K562 (cell line): ENCODE measurements around the gene RPTOR. TPM values are rescaled to one million over a fixed set of nuclear protein-coding genes. Genes with fewer than 3 reads are reported as not detected.

ENCODE experiments used
- ARNT ChIP-seq, 2 experiments: fragments of 450-650 bp; IDR thresholded peaks; 2 replicates each; pipeline ENCODE4 v1.6.1; 2016; ENCODE audit warnings: mild to moderate bottlenecking in 1 of 2
- BDP1 ChIP-seq: IDR thresholded peaks from 3 replicates; pipeline ENCODE4 v1.6.1; 2011; ENCODE audit not compliant: insufficient read length, insufficient read depth
- CHD1 ChIP-seq: fragments of 200-600 bp; sonication (generic); IDR thresholded peaks from one replicate; pipeline ENCODE4 v1.6.1; 2012; ENCODE audit warnings: mild to moderate bottlenecking, moderate library complexity, low read length, inconsistent platforms
- EWSR1 ChIP-seq: fragments of 450-650 bp; IDR thresholded peaks from 2 replicates; pipeline ENCODE4 v1.6.1; 2018; ENCODE audit warnings: borderline replicate concordance, mild to moderate bottlenecking, low read depth, moderate library complexity; ENCODE audit not compliant: partially characterized antibody
- MYNN ChIP-seq, 2 experiments: sonication (generic); formaldehyde crosslinking in 1 of 2; IDR thresholded peaks; 2 replicates each; pipeline versions ENCODE4 v1.5.0 to v1.6.1; 2016 to 2020; ENCODE audit warnings: antibody characterized with exemption in 1 of 2, missing genetic modification reagents in 1 of 2
- NCOR1 ChIP-seq: fragments of 450-650 bp; IDR thresholded peaks from 2 replicates; pipeline ENCODE4 v1.6.1; 2016; ENCODE audit warnings: mild to moderate bottlenecking, moderate library complexity
- NR0B1 ChIP-seq: fragments of 450-650 bp; IDR thresholded peaks from one replicate; pipeline ENCODE4 v1.6.1; 2018; ENCODE audit warnings: mild to moderate bottlenecking, moderate library complexity; ENCODE audit not compliant: partially characterized antibody
- NR4A1 ChIP-seq, 2 experiments: fragments of 250-450 bp in 1 of 2; fragments of 450-650 bp in 1 of 2; sonication (Bioruptor Pico) in 1 of 2; IDR thresholded peaks; 2 replicates each; pipeline versions ENCODE4 v1.4.0 to v1.6.1; 2016 to 2020; ENCODE audit warnings: mild to moderate bottlenecking in 2 of 2, missing compliant biosample characterization in 1 of 2, missing genetic modification characterization in 1 of 2, moderate library complexity in 1 of 2
- PCBP2 ChIP-seq: fragments of 200-400 bp; formaldehyde crosslinking; IDR thresholded peaks from 2 replicates; pipeline ENCODE4 v1.6.1; 2018; ENCODE audit warnings: low read length, low read depth, mild to moderate bottlenecking, moderate library complexity; ENCODE audit not compliant: poor library complexity, severe bottlenecking
- SFPQ ChIP-seq: fragments of 200-400 bp; formaldehyde crosslinking; IDR thresholded peaks from 2 replicates; pipeline ENCODE4 v1.6.1; 2017; ENCODE audit warnings: mild to moderate bottlenecking, low read depth, low read length, moderate library complexity
- TAF9B ChIP-seq: fragments of 450-650 bp; IDR thresholded peaks from 2 replicates; pipeline ENCODE4 v1.6.1; 2018; ENCODE audit warnings: mild to moderate bottlenecking; ENCODE audit not compliant: partially characterized antibody
- TCFL5 ChIP-seq: fragments of 250-450 bp; sonication (Bioruptor Pico); conservative IDR thresholded peaks from 2 replicates; pipeline ENCODE4 v1.6.1; 2021; ENCODE audit warnings: mild to moderate bottlenecking, moderate library complexity, matching md5 sums
- ZBTB8A ChIP-seq: fragments of 450-650 bp; IDR thresholded peaks from 2 replicates; pipeline ENCODE4 v1.6.1; 2018; ENCODE audit warnings: mild to moderate bottlenecking, moderate library complexity; ENCODE audit not compliant: partially characterized antibody
- ZNF3 ChIP-seq: fragments of 250-450 bp; sonication (Bioruptor Pico); IDR thresholded peaks from 2 replicates; pipeline ENCODE4 v1.5.0; 2021; ENCODE audit warnings: mild to moderate bottlenecking, moderate library complexity
- polyA plus RNA-seq, 8 experiments: library from polyadenylated mRNA; depleted of rRNA in 4 of 8; stranded (reverse) in 5 of 8; unstranded in 3 of 8; fragments of >200 nt; fragmentation: Nextera tagmentation in 2 of 8; fragmentation: Illumina TruSeq in 1 of 8; extraction: Ambion mirVana in 2 of 8; extraction: Trizol in 1 of 8; gene quantifications; 2 replicates each; pipeline versions ENCODE4 v1.2.1 to v1.2.3, GENCODE V29; 2011 to 2014; ENCODE audit warnings: inconsistent platforms in 1 of 8, missing spikeins in 1 of 8
- total RNA-seq, 7 experiments: library from RNA; depleted of rRNA in 6 of 7; stranded (reverse); fragments of >200 nt in 6 of 7; fragmentation: Illumina TruSeq in 2 of 7; extraction: Trizol in 2 of 7; gene quantifications; 2 replicates each; pipeline versions ENCODE4 v1.2.1 to v1.2.3, GENCODE V29; 2011 to 2021; ENCODE audit warnings: low replicate concordance in 1 of 7
- TF ChIP-seq, protein P1 (sequence below): sonication (generic); formaldehyde crosslinking; IDR thresholded peaks from 2 replicates; pipeline ENCODE4 v1.5.0; 2020; ENCODE audit warnings: missing genetic modification reagents
- TF ChIP-seq, protein P2 (sequence below): fragments of 250-450 bp; sonication (Bioruptor Pico); IDR thresholded peaks from 2 replicates; pipeline ENCODE4 v1.9.0; 2021; ENCODE audit warnings: mild to moderate bottlenecking, inconsistent platforms

The RPTOR gene
- total and polyA plus RNA-seq, 9 of the 15 experiments (the other 6 are each of a cell fraction or from before 2014, with no cell fraction given), result 0.24 to 54.1 (median 10.2) TPM

- TF ChIP-seq SFPQ (no peak), NCOR1 (no peak), BDP1 (no peak), NR0B1 (no peak), ZBTB8A (no peak), PCBP2 (no peak), EWSR1 (no peak), ARNT (IDR thresholded peaks at IDR 0.05) (no peak), CHD1 (no peak), NR4A1 (CRISPR knock-in tag; IDR thresholded peaks at IDR 0.05) (no peak), NR4A1 (tag; IDR thresholded peaks at IDR 0.05) (no peak), TCFL5 (no peak), TAF9B (no peak), MYNN (IDR thresholded peaks at IDR 0.05) (no peak), MYNN (CRISPR knock-in tag; IDR thresholded peaks at IDR 0.05) (no peak), ZNF3 (no peak)
- TF ChIP-seq, protein P1, sequence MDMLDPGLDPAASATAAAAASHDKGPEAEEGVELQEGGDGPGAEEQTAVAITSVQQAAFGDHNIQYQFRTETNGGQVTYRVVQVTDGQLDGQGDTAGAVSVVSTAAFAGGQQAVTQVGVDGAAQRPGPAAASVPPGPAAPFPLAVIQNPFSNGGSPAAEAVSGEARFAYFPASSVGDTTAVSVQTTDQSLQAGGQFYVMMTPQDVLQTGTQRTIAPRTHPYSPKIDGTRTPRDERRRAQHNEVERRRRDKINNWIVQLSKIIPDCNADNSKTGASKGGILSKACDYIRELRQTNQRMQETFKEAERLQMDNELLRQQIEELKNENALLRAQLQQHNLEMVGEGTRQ, result peak; percentile 66
- TF ChIP-seq, protein P2, sequence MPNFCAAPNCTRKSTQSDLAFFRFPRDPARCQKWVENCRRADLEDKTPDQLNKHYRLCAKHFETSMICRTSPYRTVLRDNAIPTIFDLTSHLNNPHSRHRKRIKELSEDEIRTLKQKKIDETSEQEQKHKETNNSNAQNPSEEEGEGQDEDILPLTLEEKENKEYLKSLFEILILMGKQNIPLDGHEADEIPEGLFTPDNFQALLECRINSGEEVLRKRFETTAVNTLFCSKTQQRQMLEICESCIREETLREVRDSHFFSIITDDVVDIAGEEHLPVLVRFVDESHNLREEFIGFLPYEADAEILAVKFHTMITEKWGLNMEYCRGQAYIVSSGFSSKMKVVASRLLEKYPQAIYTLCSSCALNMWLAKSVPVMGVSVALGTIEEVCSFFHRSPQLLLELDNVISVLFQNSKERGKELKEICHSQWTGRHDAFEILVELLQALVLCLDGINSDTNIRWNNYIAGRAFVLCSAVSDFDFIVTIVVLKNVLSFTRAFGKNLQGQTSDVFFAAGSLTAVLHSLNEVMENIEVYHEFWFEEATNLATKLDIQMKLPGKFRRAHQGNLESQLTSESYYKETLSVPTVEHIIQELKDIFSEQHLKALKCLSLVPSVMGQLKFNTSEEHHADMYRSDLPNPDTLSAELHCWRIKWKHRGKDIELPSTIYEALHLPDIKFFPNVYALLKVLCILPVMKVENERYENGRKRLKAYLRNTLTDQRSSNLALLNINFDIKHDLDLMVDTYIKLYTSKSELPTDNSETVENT (CRISPR knock-in tag), result no peak
Measured at GRCh38 chr17:80899402-80900268, 355.0 kb downstream of the RPTOR start (continued).
